T-helper 2 cell treated with Interferon-gamma antibody and Interleukin-4, amounts not matched to agents 5 μg/mL and 100 μg/mL, for 36 hours (primary cell): ENCODE data around the gene BOLA1.
"Not testable (repeated sequence)": the region's sequence is repeated elsewhere in the genome, so short reads cannot be mapped to it uniquely, and the experiment has no call there.

ENCODE experiments used
- DNase-seq: peaks from one replicate; pipeline ENCODE4 v3.0.0; 2021; ENCODE audit warnings: low spot score
- H3K27ac Mint-ChIP-seq: one replicate; pipeline ENCODE4 v1.8.0; 2021; ENCODE audit warnings: mild to moderate bottlenecking, mixed read lengths
- H3K27me3 Mint-ChIP-seq: one replicate; pipeline ENCODE4 v1.8.0; 2021; ENCODE audit warnings: low read depth, mixed read lengths
- H3K36me3 Mint-ChIP-seq: one replicate; pipeline ENCODE4 v1.8.0; 2021; ENCODE audit warnings: low read depth, mixed read lengths
- H3K4me1 Mint-ChIP-seq: one replicate; pipeline ENCODE4 v1.8.0; 2021; ENCODE audit warnings: low read depth, mixed read lengths
- H3K4me3 Mint-ChIP-seq: one replicate; pipeline ENCODE4 v1.8.0; 2022; ENCODE audit warnings: mild to moderate bottlenecking, moderate library complexity, mixed read lengths
- H3K9me3 Mint-ChIP-seq: one replicate; pipeline ENCODE4 v1.8.0; 2021; ENCODE audit warnings: mixed read lengths

BOLA1 gene

DNA sequence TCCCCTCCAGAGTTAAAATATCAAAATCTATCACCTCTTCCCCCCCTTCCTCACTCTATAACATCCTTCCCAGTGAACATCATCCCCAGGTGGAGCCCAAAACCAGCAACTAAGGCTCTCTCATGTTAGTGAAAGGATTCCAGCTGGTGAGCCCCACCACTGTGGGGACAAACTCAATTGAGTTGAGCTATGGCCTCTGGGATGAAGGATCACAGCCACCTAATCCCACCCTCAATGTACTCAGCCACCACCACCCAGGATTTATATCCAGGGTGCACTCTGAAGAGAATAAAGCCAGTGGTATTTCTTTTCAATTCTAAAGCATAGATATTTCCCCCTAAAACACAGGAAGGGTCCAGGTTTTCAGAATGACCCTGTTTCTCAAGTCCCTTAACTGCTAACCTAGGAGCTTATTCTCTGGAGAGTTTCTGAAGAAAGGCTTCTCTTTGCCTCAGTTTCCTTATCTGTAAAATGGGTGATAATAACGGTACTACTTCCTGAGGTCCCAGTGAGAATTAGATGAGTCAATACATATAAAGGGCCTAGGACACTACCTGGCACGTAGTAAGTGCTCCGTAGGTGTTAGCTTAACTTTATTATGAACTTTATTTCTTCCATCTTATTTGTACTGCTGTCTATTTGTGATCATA is 15.6 kb upstream of the BOLA1 start:
- DNase-seq: no peak
- Mint-ChIP-seq H3K27me3 (no peaks in the 10 kb centered on the region), H3K36me3 (peaks cover 2% of the 10 kb centered on the region), H3K4me1 (peaks cover 22% of the 10 kb centered on the region), H3K9me3 (no peaks in the 10 kb centered on the region), H3K27ac (no peak overlapping the region), H3K4me3 (no peak overlapping the region)

- peaks cover 2% of the 10 kb centered on the region for H3K36me3 Mint-ChIP-seq
- no peaks in the 10 kb centered on the region for H3K9me3 Mint-ChIP-seq
- no peaks in the 10 kb centered on the region for H3K27me3 Mint-ChIP-seq
- no peak overlapping the region for H3K27ac Mint-ChIP-seq
- no peak overlapping the region for H3K4me3 Mint-ChIP-seq
- DNase-seq: peak; percentile 34
- H3K4me1 Mint-ChIP-seq: peaks cover 17% of the 10 kb centered on the region
Observed at GRCh38 chr1:149884433-149885338, 14.7 kb upstream of the BOLA1 start.

DNA sequence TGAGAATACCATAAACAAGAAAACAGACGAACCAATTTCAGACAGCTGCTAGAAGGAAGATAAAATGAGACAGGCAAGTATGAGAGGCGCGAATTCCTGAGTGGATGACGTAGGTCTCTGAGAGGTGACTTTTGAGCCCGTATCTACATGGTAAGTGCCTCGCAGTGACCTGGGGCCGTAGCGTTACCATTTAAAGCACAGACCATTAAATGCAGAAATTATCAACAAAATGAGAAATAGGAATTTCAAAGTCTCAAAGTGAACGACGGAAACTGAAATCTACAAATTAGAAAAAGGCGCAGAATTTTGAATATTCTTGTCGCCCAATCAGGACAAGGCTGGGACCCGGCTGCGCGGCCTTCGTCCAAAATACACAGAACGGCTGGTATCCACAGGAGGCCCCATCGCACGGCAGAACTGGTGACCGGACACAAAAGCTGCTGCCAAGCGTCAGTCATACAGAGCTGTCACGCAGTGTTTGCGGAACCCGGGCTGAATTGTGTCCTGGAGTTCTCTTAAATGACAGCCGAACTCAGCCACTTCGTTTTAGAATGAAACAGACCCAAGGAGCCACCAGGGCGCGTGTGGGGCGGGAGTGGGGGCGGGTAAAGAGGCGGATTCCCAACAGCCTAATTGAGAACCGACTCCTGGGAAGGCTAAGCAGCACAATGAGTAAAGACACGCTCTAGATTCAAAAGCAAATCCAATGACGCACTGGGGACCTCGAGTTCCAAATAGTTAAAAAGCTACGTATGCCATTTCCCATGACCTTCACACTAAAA is 13.8 kb upstream of the BOLA1 start:
- H3K36me3 Mint-ChIP-seq: peaks cover 2% of the 10 kb centered on the region
- H3K4me1 Mint-ChIP-seq: peaks cover 15% of the 10 kb centered on the region
- H3K27me3 Mint-ChIP-seq: no peaks in the 10 kb centered on the region
- H3K4me3 Mint-ChIP-seq: no peak overlapping the region
- H3K9me3 Mint-ChIP-seq: no peaks in the 10 kb centered on the region
- peak; percentile 73 for DNase-seq
- H3K27ac Mint-ChIP-seq: no peak overlapping the region

DNA sequence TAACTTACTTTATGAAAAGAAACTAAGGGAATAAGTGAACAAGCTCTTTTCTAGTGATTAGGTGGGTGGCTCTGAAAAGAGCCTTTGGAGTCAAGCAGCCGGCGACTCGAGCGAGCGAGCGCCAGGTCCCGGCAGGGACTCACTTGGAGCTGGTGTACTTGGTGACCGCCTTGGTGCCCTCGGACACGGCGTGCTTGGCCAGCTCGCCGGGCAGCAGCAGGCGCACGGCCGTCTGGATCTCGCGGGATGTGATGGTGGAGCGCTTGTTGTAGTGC is 13.3 kb upstream of the BOLA1 start:
- H3K27ac Mint-ChIP-seq, H3K4me3 Mint-ChIP-seq, H3K9me3 Mint-ChIP-seq, H3K27me3 Mint-ChIP-seq, DNase-seq, H3K36me3 Mint-ChIP-seq: not testable (repeated sequence)
- H3K4me1 Mint-ChIP-seq: peaks cover 15% of the 10 kb centered on the region

DNA sequence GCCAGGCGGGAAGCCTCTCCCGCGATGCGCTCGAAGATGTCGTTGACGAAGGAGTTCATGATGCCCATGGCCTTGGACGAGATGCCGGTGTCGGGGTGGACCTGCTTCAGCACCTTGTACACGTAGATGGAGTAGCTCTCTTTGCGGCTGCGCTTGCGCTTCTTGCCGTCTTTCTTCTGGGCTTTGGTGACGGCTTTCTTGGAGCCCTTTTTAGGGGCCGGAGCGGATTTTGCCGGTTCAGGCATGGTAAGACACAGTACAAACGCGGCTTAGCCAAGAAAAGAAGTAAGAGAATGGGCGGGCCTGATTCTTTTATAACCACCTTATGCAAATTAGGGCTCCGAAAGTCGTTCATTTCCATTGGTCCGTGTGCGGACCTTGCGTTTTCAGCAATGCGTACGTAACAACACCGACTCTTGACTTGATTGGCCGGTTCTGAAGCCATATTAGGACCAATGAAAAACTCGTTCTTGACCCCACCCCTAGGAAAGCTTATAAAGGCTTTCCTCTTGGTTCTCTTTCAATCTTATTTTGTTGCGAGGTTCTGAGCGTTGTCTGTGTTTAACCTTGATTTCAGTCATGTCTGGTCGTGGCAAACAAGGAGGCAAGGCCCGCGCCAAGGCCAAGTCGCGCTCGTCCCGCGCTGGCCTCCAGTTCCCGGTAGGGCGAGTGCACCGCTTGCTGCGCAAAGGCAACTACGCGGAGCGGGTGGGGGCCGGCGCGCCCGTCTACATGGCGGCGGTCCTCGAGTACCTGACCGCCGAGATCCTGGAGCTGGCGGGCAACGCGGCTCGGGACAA is 12.8 kb upstream of the BOLA1 start:
- peak; percentile 89 for DNase-seq
- Mint-ChIP-seq H3K4me3 (no peak overlapping the region), H3K4me1 (peaks cover 13% of the 10 kb centered on the region), H3K27ac (no peak overlapping the region), H3K9me3 (no peaks in the 10 kb centered on the region), H3K36me3 (peaks cover 1% of the 10 kb centered on the region), H3K27me3 (no peaks in the 10 kb centered on the region)

- H3K27me3 Mint-ChIP-seq, H3K9me3 Mint-ChIP-seq, DNase-seq, H3K27ac Mint-ChIP-seq, H3K4me3 Mint-ChIP-seq, H3K36me3 Mint-ChIP-seq: not testable (repeated sequence)
- H3K4me1 Mint-ChIP-seq: peaks cover 10% of the 10 kb centered on the region
Observed at GRCh38 chr1:149887196-149887455, 12.2 kb upstream of the BOLA1 start.

- no peak overlapping the region for H3K4me3 Mint-ChIP-seq
Observed at GRCh38 chr1:149887456-149888246, 11.7 kb upstream of the BOLA1 start.

DNA sequence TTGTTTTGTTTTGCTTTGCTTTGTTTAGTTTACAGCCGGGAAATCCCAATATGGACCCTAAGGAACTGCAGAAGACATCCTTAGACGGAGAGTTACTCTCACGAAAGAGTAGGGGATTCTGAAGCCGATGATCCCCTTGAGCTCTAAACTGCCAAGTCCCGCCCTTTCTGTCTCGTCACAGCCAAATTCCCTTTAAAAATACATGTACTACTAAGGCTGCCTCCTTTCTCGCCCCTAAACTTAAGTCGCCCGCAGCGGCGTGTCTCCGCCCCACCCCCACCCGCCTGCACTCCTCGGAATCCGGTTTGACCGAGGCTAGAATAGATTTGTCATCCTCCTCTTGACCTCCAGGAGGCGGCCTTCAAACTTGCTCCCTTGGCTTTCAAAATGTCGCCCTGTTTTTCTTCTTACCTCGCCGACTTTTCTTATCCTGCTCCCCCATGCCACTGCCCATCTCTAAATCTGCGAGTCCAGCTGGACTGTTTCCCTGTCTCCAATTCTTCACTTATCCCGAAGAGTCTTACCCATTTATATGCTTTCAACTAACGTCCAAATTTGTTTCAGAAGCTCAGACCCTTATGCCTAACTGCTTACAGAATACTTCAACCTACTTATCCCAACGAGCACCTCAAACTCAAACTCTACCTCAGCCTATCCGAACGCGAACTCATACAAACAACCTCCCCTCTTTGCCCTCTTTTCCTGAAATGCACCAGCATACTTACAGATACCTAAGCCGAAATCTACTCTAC is 10.9 kb upstream of the BOLA1 start:
- no peaks in the 10 kb centered on the region for H3K36me3 Mint-ChIP-seq
- no peaks in the 10 kb centered on the region for H3K27me3 Mint-ChIP-seq
- H3K4me1 Mint-ChIP-seq: peaks cover 6% of the 10 kb centered on the region
- no peak overlapping the region for H3K27ac Mint-ChIP-seq
- no peaks in the 10 kb centered on the region for H3K9me3 Mint-ChIP-seq
- H3K4me3 Mint-ChIP-seq: no peak overlapping the region
- peak; percentile 75 for DNase-seq

More at GRCh38 chr1:149887456-149888246, 11.7 kb upstream of the BOLA1 start:
- H3K27me3 Mint-ChIP-seq: no peaks in the 10 kb centered on the region
- no peaks in the 10 kb centered on the region for H3K36me3 Mint-ChIP-seq
- no peak overlapping the region for H3K27ac Mint-ChIP-seq
- peaks cover 6% of the 10 kb centered on the region for H3K4me1 Mint-ChIP-seq
- DNase-seq: peak; percentile 81
- H3K9me3 Mint-ChIP-seq: no peaks in the 10 kb centered on the region

DNA sequence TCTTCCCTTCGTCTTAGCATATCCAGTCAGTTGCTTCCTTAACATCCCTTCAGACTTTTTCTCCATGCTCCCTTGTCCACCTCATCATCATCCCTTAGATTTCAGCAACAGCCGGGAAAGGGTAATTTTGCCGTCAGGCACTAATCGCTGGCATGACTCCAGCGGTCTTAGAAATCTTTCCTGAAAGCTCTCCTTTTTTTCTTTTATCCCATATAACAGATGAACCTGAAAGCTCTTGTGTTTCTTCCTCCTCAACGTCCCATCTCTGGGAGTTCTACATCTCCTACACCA is 10.4 kb upstream of the BOLA1 start:
- Mint-ChIP-seq H3K4me3 (no peak overlapping the region), H3K4me1 (peaks cover 6% of the 10 kb centered on the region), H3K27me3 (no peaks in the 10 kb centered on the region), H3K36me3 (no peaks in the 10 kb centered on the region), H3K9me3 (no peaks in the 10 kb centered on the region), H3K27ac (no peak overlapping the region)
- no peak for DNase-seq

DNA sequence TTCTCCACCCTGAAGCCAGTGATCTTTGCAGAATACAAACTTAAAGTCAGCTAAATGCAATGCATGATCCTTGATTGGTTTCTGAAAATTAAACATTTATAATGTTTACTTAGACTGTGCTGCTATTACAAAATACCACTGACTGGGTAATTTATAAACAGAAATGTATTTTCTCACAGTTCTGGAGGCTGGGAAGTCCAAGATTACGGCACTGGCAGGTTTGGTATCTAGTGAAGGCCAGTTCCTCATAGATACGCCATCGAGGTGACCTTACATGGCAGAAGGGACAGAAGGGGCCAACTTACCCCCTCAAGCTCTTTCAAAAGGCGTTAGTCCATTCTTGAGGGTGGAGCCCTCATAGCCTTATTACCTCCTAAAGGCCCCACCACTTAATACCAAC is 2.8 kb upstream of the BOLA1 start:
- DNase-seq: no peak
- peaks cover 5% of the 10 kb centered on the region for H3K36me3 Mint-ChIP-seq
- no peak overlapping the region for H3K27ac Mint-ChIP-seq
- H3K4me1 Mint-ChIP-seq: peaks cover 15% of the 10 kb centered on the region
- H3K4me3 Mint-ChIP-seq: no peak overlapping the region
- peaks cover 3% of the 10 kb centered on the region for H3K9me3 Mint-ChIP-seq
- H3K27me3 Mint-ChIP-seq: no peaks in the 10 kb centered on the region

- DNase-seq: no peak
- H3K4me3 Mint-ChIP-seq: no peak overlapping the region
- H3K27ac Mint-ChIP-seq: no peak overlapping the region
- H3K4me1 Mint-ChIP-seq: peaks cover 17% of the 10 kb centered on the region
- no peaks in the 10 kb centered on the region for H3K27me3 Mint-ChIP-seq
- H3K9me3 Mint-ChIP-seq: peaks cover 3% of the 10 kb centered on the region
- H3K36me3 Mint-ChIP-seq: peaks cover 38% of the 10 kb centered on the region
Observed at GRCh38 chr1:149903836-149904491, 4.6 kb downstream of the BOLA1 start.

GRCh38 chr1:149906570-149907075 is 7.3 kb downstream of the BOLA1 start:
- H3K9me3 Mint-ChIP-seq: no peaks in the 10 kb centered on the region
- no peaks in the 10 kb centered on the region for H3K27me3 Mint-ChIP-seq
- no peak overlapping the region for H3K27ac Mint-ChIP-seq
- no peak for DNase-seq
- peaks cover 6% of the 10 kb centered on the region for H3K4me1 Mint-ChIP-seq
- peaks cover 41% of the 10 kb centered on the region for H3K36me3 Mint-ChIP-seq
- no peak overlapping the region for H3K4me3 Mint-ChIP-seq
